Islet of Langerhans (tissue), 1 donor: ENCODE results near the gene ERICH2.

Experiments used
- FAIRE-seq: peaks from one replicate; lab custom pipeline; 2011; peaks lifted over from hg19 to GRCh38; lab: Jason Lieb, UNC

The ERICH2 gene

DNA sequence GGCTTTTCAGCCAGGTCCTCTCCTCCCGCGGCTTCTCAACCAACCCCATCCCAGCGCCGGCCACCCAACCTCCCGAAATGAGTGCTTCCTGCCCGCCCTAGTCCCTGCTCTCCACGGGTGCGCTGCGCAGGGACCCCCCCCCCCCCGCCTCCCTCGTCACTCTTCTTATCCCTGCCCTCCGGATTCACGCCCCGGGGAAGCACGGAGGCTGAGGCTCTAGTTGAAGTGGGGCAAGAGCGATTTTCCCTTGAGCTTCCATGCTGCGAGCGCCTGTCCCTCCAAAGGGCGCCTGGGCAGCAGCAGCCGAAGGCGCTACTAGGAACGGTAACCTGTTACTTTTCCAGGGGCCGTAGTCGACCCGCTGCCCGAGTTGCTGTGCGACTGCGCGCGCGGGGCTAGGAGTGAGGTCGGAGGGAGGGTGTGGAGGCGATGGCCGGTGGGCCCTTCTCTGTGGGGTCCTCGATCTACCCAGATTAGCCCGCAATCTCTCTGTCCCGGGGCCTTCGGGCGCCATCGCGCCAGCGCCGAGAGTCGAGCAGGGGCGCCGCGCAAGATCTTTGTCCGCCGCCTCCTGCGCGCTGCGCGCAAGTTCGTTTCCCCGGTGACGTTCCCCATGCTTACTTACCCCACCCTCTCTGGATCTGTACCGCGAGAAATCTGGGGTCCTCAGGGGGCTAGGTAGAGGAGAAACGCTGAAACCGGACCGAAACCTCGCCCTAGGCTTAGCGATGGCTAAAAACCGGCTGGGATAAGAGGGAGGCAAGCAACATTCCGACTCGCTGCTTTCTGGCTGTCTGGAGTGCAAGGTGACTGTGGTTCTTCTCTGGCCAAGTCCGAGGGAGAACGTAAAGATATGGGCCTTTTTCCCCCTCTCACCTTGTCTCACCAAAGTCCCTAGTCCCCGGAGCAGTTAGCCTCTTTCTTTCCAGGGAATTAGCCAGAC, 47.2 kb downstream of the ERICH2 start:
- no peak for FAIRE-seq

DNA sequence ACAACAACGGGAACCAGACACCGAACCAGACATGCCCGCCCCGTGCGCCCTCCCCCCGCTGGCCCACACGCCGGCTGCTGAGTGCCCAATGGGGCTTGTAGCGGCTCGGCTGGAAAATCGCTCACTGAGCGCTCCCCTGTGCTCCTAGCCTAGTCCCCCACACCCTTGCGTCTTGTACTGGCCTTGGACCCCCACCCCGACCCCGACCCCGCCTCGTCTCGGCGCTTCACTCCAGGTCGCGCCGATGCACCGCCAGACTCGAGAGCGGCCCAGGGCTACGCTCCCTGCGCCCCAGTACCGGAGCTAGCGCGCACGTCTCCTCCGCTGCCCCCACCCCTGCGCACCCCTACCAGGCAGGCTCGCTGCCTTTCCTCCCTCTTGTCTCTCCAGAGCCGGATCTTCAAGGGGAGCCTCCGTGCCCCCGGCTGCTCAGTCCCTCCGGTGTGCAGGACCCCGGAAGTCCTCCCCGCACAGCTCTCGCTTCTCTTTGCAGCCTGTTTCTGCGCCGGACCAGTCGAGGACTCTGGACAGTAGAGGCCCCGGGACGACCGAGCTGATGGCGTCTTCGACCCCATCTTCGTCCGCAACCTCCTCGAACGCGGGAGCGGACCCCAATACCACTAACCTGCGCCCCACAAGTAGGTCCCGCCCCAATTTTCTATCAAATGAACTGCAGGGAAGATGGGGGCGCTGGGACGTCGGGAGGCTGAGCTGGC, 48.0 kb downstream of the ERICH2 start:
- FAIRE-seq = no peak

DNA sequence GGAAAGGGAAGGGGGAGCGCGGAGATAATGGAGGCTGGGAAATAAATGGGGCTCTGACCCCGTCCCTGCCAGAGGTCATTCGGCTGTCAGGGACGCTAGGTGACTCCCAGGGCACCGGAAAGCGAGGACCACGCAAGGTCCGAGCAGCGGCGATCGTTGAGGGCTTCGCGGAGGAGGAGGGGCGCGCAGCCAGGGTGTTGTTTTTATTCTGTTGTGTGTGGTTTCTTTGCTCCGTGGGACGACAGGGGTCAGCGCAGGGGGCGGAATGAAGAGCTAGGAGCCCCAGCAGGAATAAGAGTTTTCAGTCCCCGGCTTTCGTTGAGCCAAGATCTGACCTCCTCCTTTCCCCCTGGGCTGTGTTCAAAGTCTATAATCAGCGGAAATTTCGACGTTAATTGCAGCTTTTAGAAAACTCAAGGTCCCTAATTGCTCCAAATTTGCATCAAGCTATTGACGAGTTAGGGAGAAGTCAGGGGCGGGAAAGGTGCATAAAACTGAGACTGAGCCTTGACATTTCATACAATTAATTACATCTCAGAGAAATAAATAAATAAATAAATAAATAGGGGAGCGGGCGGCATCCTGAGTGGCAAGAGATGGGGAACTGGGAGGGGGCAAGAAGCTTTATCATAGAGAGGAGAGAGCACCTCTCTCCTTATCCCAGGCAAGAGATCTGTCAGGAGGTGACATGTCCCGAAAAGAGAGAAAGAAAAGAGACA, 48.7 kb downstream of the ERICH2 start:
- no peak for FAIRE-seq

DNA sequence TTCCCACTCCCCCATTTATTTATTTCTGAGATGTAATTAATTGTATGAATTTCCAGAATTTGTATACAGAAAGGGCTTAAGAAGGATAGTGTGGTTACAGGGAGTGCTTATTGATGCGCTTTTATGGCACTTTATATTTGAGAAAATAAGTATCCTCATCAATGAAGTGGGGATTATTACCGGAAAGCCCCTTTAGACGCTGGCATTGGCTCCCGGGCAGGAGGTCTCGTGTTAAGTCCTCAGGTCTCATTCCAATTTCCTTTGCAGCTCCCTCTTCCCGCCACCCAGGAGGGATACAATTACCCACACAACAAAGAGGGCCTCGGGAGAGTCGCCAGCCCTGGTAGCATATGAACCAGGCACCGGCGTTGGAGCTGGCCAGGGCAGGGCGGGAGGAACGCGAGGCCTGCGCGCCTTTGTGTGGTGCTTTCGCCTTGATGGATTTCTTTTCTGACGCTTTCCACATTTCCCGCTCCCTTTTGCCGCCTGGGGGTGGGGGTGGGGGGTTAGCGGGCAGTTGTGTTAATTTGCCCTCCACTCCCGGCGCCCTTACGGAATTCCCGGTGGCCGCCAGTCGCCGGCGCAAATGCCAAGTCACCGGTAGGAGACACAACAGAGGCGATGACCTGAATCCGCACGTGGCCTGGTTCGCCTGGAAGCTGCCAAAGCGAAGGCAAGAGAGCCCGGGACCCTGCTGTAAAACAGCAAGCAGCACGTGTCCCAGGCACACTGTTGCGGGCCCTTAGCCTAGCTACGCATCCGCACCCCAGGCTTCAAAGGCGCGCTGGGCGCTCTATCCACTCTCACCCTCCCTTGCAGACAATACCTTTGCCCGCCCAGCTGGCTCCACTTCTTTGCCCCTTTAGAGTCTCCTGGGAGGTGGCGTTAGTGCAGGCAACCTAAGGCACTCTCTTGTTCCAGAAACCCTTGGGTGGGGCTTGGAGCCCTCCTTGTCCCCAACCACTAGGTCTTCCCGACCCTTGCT, 49.8 kb downstream of the ERICH2 start:
- no peak for FAIRE-seq

DNA sequence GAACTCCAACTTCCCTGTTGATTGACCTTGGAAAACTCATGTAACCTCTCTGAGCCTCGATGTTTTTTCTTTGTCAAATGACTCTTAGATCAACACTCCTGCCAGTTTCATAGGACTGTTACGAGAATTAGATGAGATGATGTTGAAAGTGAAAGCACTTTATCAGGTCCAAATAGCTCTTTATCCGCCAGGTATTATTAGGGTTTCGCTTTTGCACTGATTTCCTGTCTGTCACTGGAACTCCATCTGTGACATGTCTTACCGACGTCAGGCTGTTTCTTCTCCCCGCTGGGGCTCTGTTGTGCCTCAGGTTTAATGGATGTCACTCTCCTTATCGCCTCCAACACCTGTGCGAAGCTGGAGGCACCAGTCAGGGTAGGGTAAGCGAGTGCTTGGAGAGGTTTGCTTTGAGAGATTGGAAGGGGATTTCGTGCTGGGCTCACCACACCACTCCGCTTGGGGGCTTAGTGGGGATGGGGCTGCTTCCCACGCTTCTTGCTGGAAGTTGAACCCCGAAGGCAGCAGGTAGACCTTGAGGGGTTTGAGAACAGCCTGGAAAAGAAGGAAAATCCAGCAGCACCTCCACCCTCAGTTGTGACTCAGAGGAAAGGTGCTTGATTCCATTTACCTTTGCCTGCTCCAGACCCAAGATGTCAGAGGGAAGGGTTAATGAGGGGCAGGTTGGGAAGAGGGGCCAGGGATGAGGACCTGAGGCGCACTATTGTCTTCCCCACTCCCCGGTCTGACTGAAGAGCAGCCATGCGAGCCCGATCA, 50.8 kb downstream of the ERICH2 start:
- peak; percentile 5 for FAIRE-seq

DNA sequence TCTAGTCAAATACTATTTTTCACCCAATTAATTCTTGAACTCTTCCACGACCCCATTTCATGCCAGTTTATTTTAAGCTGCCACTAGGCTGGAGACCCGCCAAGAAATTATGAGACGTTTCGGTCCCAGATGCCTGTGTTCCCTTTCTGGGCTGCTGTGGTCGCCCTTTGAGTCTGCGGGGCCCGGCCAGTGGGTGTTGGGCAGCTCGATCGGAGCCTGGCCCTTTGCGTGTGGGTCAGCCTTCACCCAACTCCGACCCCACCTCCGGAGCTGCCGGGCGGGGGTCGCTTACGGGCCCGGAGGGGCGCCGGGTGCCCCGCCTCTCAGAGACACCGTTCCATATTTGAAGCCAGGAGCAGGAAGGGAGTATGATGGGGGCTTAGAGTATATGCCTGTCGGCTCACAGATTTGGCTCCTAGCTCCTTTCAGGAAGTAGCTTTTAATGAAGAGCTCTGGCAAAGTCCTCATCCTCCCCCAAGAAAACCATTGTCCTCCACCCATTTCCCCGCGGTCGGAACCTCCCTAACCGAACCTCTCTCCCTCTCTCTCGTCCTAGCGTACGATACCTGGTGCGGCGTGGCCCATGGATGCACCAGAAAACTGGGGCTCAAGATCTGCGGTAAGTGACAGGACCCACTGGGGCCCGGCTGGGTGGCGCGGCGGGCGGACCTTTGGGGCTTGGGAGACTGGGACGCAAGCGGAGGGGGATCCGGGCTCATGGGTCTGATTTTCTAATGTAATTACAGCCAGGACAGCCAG, 51.5 kb downstream of the ERICH2 start:
- FAIRE-seq = no peak

DNA sequence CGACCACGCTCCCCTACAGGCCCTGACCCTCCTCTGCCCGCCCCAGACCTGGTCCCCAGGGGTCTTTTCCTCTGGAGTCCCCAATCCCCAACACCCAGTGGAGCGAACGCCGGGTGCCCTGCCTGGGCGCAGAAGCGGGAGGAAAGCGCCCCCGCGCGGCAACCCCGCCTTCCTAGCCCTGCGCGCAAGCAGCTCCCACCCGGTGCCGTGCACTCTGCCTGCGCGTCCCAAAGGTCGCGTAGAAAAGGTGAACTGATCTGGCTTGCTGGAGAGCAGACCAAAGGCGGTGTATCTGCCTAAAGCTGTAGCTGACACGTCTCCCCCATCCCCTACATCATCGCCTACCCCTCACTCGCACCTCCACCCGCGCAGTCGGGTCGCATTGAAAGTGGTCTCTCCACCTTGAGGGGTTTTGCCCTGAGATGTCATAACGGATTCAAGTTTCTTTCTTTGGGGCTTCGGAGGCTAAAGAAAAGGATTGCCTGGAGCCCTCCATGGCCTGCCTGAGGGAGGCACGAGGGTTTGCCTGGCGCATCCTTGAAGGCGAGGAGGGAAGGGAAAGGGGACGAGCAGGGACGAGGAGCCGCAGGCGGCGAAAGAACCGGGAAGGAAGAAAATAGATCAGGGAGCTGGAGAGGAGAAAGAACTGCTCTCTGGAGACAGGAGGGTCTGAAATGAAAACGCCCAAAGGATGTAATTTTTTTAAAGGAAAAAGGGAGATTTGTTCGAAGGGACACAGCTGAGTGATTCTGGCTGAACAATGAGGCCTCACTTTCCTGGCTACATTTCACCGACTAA, 52.3 kb downstream of the ERICH2 start:
- no peak for FAIRE-seq

DNA sequence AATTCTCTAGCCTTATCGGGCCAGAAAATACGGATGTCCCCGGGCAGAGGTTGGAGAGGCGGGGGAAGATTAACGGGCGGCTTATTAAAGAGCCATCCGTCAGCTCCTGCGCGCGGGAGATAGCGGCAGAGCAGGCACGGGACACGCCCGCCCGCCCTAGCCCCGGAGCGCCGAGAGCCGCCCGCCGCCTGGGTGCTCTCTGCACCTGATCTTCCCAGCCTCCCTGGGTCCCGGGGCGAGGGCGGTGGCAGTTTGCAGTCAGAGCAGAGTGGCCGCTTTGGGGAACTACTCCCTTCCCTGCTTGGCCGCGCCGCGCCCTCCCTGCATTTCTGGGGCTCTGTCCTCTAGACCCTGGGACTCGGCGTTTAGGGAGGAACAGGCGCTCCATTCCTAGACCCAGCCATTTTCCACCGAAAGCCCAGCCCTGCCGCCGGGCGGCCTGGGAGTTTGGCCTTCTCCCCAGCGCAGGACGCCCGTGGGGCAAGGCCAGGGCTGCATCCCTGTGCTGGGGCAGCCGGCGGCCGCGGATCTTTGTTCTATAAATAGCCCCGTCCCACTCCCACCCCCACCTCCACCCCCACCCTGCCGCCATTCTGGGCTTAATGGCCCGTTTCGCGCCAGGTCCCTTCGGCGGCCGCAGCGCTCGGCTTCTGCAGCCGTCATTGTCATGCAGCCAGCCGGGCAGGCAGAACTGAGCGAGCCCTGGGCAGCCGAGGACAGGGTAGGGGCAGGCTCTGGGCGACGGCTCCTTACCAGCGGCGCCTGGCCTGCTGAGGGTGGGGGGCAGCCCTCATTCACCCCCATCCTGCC, 53.1 kb downstream of the ERICH2 start:
- no peak for FAIRE-seq

DNA sequence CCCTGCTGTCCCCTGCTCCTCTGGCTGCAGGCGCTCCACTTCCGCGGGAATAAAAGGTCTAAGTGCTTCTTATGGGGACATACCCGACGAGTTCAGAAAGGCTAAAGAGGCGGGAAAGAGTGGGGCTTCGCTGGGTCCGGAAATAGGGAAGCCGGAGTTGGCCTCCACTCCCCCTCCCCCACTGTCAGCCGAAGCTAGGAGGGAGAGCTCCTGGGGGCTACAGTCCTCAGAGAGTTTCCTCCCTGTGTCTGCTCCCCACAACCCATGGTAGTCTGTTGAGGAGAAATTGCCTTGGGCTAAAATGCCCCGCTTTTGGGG, 53.7 kb downstream of the ERICH2 start:
- FAIRE-seq = no peak

DNA sequence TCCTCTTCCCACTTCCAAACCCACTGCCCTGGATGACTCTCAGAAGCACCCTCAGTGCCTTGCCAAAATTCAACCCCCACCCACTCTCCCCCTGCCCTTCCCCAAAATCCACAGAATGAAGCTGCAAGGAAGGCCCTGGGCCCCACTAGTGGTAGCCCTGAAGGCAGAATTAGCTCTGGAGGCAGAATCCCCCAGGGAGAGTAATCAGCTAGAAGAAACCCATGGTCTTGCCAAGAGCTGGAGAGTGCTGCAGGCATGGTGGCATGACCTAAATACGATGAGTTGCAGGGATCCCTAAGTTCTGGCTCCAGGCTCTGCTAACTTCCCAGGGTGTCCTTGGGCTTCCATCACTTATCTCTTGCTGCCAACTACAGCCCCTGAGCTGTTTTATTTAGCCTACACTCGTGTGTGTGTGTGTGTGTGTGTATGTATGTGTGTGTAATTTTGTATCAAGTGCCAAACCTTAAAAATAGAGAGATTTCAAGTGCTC, 54.4 kb downstream of the ERICH2 start:
- no peak for FAIRE-seq

DNA sequence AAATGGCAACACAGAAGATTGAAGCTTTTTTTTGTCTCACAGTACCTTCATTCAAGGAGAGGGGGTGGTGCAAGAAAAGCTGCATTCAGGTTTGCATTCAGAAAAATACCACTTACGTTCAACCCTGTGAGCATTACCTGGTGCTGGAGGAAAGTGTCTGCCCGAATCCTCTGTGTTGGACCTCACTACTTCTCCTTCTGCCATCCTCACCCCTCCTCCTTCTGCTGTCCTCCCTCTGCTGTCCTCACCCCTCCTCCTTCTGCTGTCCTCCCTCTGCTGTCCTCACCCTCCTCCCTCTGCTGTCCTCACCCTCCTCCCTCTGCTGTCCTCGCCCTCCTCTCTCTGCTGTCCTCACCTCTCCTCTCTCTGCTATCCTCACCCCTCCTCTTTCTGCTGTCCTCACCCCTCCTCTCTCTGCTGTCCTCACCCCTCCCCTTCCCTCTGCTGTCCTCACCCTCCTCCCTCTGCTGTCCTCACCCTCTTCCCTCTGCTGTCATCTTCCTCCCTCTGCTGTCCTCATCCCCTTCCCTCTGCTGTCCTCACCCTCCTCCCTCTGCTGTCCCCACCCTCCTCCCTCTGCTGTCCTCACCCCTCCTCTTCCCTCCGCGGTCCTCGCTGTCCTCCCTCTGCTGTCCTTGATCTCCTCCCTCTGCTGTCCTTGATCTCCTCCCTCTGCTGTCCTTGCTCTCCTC, 57.8 kb downstream of the ERICH2 start:
- FAIRE-seq = no peak

DNA sequence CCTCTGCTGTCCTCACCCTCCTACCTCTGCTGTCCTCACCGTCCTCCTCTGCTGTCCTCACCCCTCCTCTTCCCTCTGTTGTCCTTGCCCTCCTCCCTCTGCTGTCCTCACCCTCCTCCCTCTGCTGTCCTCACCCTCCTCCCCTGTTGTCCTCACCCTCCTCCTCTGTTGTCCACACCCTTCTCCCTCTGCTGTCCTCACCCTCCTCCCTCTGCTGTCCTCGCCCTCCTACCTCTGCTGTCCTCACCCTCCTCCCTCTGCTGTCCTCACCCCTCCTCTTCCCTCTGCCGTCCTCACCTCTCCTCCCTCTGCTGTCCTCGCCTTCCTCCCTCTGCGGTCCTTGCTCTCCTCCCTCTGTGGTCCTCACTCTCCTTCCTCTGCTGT, 58.3 kb downstream of the ERICH2 start:
- FAIRE-seq = no peak

DNA sequence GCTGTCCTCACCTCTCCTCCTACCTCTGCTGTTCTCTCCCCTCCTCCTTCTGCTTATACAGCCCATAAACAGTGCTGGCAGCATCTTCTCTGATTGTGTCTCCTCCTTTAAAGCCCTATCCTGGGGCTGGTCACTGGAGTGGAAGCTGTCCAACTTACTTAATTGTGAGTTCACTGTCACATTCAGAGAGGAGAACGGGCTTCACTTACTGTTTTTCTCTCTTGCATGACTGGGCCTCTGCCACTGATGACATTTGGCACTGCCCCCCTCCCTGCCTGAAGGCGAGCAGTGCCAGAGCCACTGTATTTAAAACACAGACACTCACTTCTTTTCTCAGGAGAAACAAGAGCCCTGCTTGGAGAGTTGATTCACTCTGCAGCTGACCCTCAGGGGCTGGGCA, 58.9 kb downstream of the ERICH2 start:
- no peak for FAIRE-seq

DNA sequence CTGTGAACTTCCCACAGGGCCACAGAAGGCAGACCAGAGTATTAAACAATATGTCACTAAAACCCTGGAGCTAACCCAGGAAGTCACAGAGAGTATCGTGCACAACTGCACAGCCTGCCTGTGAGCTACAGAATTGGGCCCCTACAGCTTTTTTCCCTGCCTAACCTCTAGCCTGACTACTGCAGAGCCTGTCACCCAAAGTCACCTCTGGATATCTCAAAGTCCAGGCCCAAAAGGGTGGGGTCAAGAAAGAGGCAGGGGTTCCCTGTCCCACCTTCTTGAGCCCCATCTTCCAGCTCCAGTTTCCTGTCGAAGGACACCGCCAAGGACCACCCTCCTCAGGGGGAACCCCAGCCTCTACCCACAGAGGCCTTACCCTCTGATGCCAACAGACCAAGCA, 60.0 kb downstream of the ERICH2 start:
- no peak for FAIRE-seq

DNA sequence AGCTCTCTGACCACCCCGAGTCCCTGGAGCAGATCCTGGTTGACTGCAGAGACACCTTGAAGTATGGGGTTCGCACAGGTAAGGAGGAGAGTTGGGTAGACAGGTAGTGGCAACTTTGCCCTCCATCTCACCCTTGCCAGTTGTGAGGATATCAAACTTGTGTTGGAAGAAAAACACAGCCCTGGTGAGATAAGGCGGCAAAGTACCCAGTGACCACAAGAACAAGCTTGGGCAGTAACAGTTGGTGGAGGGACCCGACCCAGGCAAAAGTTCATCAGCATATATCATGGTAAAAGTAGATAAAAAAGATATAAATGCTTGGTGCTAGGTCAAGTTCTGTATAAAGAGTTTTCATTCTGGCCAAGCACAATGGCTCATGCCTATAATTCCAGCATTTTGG, 60.9 kb downstream of the ERICH2 start:
- no peak for FAIRE-seq

DNA sequence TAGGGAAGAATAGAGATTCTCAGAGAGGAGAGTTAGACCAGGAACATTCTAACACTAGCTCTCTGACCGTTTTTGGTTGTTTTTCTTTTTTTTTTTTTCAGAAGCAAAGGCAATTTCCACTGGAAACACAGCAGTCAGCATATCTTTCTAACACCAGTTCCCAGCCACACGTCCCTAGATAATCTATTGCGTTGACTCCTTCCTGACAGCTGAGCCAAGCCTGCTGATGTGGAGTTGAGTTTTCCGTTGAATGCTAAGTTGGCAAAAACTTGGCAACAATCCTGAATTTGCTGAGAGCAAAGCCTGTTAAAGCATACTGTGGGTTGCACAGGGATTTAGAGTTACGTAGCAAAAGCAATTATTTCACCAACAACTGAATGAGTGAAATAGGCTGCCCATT, 65.8 kb downstream of the ERICH2 start:
- no peak for FAIRE-seq

DNA sequence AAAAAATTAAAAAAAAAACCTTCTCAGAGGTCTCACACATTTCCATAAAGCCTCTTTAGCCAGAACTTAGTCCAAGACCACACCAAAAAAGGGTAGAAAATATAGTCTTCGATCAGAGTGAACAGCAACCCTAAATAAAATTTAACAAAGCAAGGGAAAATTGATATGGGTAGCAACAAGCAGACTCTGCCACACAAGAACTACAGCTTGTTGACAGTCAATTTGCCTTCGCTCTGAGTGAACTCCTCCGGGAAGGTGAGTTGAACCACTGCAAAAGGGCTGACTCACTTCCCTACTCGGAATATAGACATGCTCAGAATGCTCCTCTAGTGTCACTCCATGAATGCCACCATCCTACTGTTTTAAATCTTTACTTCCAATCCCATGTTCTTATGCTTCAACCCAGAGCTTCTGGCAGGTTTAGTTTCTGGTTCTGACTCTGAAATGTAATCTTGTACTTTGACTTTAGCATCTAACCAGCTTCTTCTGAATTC, 70.6 kb downstream of the ERICH2 start:
- no peak for FAIRE-seq

DNA sequence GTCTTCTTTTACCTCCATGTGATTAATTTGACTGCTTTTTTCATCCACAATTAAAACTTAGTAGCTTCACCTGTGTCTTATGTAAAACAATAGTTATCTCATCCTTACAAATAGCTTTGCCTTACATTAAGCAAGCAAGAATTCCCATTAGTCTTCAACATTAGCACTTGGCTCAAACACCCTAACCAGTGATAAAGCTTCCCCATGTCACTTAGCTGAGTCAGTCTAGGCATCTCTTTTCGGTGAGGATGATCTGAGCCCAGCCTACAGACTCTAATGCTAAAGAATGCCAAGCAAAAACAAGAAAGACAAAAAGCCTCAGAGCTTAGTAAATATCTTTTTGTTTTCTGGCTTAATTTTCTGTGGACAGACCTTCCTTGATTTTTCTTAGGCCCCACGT, 72.6 kb downstream of the ERICH2 start:
- no peak for FAIRE-seq
